ENCODE results near the gene ITPR1.

The ITPR1 gene

GRCh38 chr3:4802903-4803302 lies 309.8 kb downstream of the ITPR1 start:
- H3K4me3 ChIP-seq (replicated peaks in 1 of 2; ENCODE audit: low read depth in 2 of 2, low read length in 2 of 2) = no peak overlapping the region
- no peak for TF ChIP-seq CTCF (IDR thresholded peaks at IDR 0.05; ENCODE audit: low read depth, low read length)
- no peak for DNase-seq (ENCODE audit: low read depth in 2 of 2)

- no peak for DNase-seq (ENCODE audit: low read depth in 2 of 2)
- TF ChIP-seq CTCF (IDR thresholded peaks at IDR 0.05; ENCODE audit: low read depth, low read length) = no peak
- H3K4me3 ChIP-seq (replicated peaks in 1 of 2; ENCODE audit: low read depth in 2 of 2, low read length in 2 of 2) = no peak overlapping the region
These were observed 311.3 kb downstream of the ITPR1 start for GRCh38 chr3:4804161-4805058.

GRCh38 chr3:4805662-4806061 lies 312.5 kb downstream of the ITPR1 start:
- no peak overlapping the region for H3K4me3 ChIP-seq (replicated peaks in 1 of 2; ENCODE audit: low read depth in 2 of 2, low read length in 2 of 2)
- no peak for TF ChIP-seq CTCF (IDR thresholded peaks at IDR 0.05; ENCODE audit: low read depth, low read length)
- no peak for DNase-seq (ENCODE audit: low read depth in 2 of 2)

GRCh38 chr3:4806535-4807108 lies 313.5 kb downstream of the ITPR1 start:
- DNase-seq (ENCODE audit: low read depth in 2 of 2) = no peak
- H3K4me3 ChIP-seq (replicated peaks in 1 of 2; ENCODE audit: low read depth in 2 of 2, low read length in 2 of 2) = no peak overlapping the region
- no peak for TF ChIP-seq CTCF (IDR thresholded peaks at IDR 0.05; ENCODE audit: low read depth, low read length)

GRCh38 chr3:4807381-4808280 lies 314.5 kb downstream of the ITPR1 start:
- DNase-seq (ENCODE audit: low read depth in 2 of 2) = no peak

More at GRCh38 chr3:4807381-4808280, 314.5 kb downstream of the ITPR1 start:
- H3K4me3 ChIP-seq (replicated peaks in 1 of 2; ENCODE audit: low read depth in 2 of 2, low read length in 2 of 2) = no peak overlapping the region
- TF ChIP-seq CTCF (IDR thresholded peaks at IDR 0.05; ENCODE audit: low read depth, low read length) = no peak

Measured in cardiac fibroblast (primary cell).